ENCODE data around the gene RASSF3. TPM values are rescaled to one million over a fixed set of nuclear protein-coding genes. Genes with fewer than 3 reads are reported as not detected.

The RASSF3 gene
- total RNA-seq, 1 donor from 2014 or later = 96.5 TPM

GRCh38 chr12:64663015-64663414 lies 52.7 kb downstream of the RASSF3 start:
- H3K9me3 ChIP-seq = no peaks in the 10 kb centered on the region
- ATAC-seq = no peak
- H3K4me1 ChIP-seq = peaks cover 49% of the 10 kb centered on the region
- no peak overlapping the region for H3K4me3 ChIP-seq
- TF ChIP-seq, protein P1, sequence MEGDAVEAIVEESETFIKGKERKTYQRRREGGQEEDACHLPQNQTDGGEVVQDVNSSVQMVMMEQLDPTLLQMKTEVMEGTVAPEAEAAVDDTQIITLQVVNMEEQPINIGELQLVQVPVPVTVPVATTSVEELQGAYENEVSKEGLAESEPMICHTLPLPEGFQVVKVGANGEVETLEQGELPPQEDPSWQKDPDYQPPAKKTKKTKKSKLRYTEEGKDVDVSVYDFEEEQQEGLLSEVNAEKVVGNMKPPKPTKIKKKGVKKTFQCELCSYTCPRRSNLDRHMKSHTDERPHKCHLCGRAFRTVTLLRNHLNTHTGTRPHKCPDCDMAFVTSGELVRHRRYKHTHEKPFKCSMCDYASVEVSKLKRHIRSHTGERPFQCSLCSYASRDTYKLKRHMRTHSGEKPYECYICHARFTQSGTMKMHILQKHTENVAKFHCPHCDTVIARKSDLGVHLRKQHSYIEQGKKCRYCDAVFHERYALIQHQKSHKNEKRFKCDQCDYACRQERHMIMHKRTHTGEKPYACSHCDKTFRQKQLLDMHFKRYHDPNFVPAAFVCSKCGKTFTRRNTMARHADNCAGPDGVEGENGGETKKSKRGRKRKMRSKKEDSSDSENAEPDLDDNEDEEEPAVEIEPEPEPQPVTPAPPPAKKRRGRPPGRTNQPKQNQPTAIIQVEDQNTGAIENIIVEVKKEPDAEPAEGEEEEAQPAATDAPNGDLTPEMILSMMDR (IDR thresholded peaks at IDR 0.05) = no peak
- H3K27ac ChIP-seq = no peak overlapping the region
- no peaks in the 10 kb centered on the region for H3K36me3 ChIP-seq
- intact Hi-C loops (cut with DNase I) = no loop called here
- DNase-seq = no peak
- H3K27me3 ChIP-seq = no peaks in the 10 kb centered on the region

DNA sequence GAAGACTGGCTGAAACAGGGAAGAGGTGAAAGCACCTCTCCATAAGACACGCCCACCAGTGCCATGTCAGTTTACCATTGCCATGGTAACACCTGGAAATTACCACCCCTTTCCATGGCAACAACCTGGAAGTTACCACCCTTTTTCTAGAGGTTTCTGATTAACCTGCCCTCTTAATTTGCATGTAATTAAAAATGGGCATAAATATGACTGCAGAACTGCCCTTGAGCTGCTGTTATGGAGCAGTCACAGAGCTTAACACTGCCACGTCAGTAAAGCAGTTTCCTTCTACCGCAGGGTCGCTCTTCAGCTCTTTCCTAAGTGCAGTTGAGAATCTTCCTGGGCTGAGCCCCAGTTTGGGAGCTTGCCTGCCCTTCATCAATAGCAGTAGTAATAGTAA lies 55.2 kb downstream of the RASSF3 start:
- ATAC-seq (peak; percentile 34), DNase-seq (no peak)
- Histone ChIP-seq H3K9me3 (no peaks in the 10 kb centered on the region), H3K4me3 (no peak overlapping the region), H3K27ac (peak overlapping the region; percentile 38), H3K4me1 (peaks cover 54% of the 10 kb centered on the region), H3K27me3 (no peaks in the 10 kb centered on the region), H3K36me3 (no peaks in the 10 kb centered on the region)
- intact Hi-C loops (cut with DNase I) = no loop called here
- TF ChIP-seq, protein P1 (IDR thresholded peaks at IDR 0.05) = no peak

GRCh38 chr12:64666054-64666914 lies 56.0 kb downstream of the RASSF3 start:
- no peaks in the 10 kb centered on the region for H3K27me3 ChIP-seq
- no peaks in the 10 kb centered on the region for H3K9me3 ChIP-seq
- H3K4me1 ChIP-seq = peaks cover 62% of the 10 kb centered on the region
- peak overlapping the region; percentile 38 for H3K27ac ChIP-seq
- no peaks in the 10 kb centered on the region for H3K36me3 ChIP-seq
- ATAC-seq = no peak
- TF ChIP-seq, protein P1 (IDR thresholded peaks at IDR 0.05) = no peak
- no peak overlapping the region for H3K4me3 ChIP-seq
- intact Hi-C loops (cut with DNase I) = no loop called here
- DNase-seq = no peak

DNA sequence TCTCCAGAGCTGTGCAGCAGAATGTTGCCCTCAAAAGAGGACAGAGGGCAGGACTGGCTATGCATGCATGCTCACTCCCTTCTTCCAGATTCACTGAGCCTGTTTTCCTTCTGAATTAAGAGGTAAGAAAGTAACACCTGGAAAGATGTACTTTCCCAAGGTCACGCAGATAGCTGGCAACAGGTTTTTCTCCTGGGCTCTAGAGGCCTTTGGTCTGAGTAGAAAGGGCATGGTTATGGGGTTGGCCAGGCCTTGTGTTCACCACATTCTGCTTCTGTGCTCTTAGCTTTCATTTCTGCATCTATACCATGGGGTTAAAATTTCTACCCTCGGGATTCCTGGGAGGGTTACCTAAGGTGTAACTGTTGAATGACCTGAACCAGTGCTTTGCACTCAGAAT lies 57.5 kb downstream of the RASSF3 start:
- ATAC-seq (no peak), DNase-seq (no peak)
- Histone ChIP-seq H3K4me3 (no peak overlapping the region), H3K36me3 (no peaks in the 10 kb centered on the region), H3K27me3 (no peaks in the 10 kb centered on the region), H3K9me3 (no peaks in the 10 kb centered on the region), H3K27ac (peak overlapping the region; percentile 51), H3K4me1 (peaks cover 77% of the 10 kb centered on the region)
- intact Hi-C loops (cut with DNase I) = no loop called here
- TF ChIP-seq, protein P1 (IDR thresholded peaks at IDR 0.05) = no peak

- peaks cover 92% of the 10 kb centered on the region for H3K4me1 ChIP-seq
- intact Hi-C loops (cut with DNase I) = no loop called here
- H3K9me3 ChIP-seq = no peaks in the 10 kb centered on the region
- DNase-seq (peak; percentile 72), ATAC-seq (peak; percentile 64)
- H3K36me3 ChIP-seq = no peaks in the 10 kb centered on the region
- TF ChIP-seq, protein P1 (IDR thresholded peaks at IDR 0.05) = no peak
- H3K27me3 ChIP-seq = no peaks in the 10 kb centered on the region
- peak overlapping the region; percentile 51 for H3K27ac ChIP-seq
- peak overlapping the region; percentile 27 for H3K4me3 ChIP-seq
These were observed 59.1 kb downstream of the RASSF3 start for GRCh38 chr12:64669270-64669842.

Measured in upper lobe of right lung (tissue), 1 donor.